Left lung (tissue), 10 donors: ENCODE data around the gene DTYMK. TPM values are rescaled to one million over a fixed set of nuclear protein-coding genes. Genes with fewer than 3 reads are reported as not detected.

ENCODE experiments used
- ATAC-seq: fragments of 200-7000 bp; cut with Tn5 transposase; one replicate; pipeline ENCODE4 v1.9.1; 2020; ENCODE audit warnings: moderate library complexity
- DNase-seq, 4 donors: peaks; one replicate each; pipeline ENCODE4 v3.0.0-alpha.2; 2013 to 2020
- H3K27ac ChIP-seq, 2 donors: fragments of 200-600 bp; sonication (generic) in 1 of 2; one replicate each; pipeline versions ENCODE4 v1.5.0 to v1.8.0; 2020 to 2021
- H3K27me3 ChIP-seq, 2 donors: fragments of 200-600 bp; sonication (generic) in 1 of 2; one replicate each; pipeline versions ENCODE4 v1.5.0 to v1.8.0; 2020 to 2021
- H3K36me3 ChIP-seq, 2 donors: fragments of 200-600 bp; sonication (generic) in 1 of 2; one replicate each; pipeline versions ENCODE4 v1.5.0 to v1.8.0; 2020 to 2021
- H3K4me1 ChIP-seq, 2 donors: fragments of 200-600 bp; one replicate each; pipeline ENCODE4 v1.8.0; 2021
- H3K4me3 ChIP-seq, 2 donors: fragments of 200-600 bp; sonication (generic) in 1 of 2; one replicate each; pipeline versions ENCODE4 v1.5.0 to v1.8.0; 2020 to 2021; ENCODE audit warnings: mild to moderate bottlenecking in 1 of 2
- H3K9me3 ChIP-seq, 2 donors: fragments of 200-600 bp; sonication (generic) in 1 of 2; one replicate each; pipeline versions ENCODE4 v1.5.0 to v1.8.0; 2020 to 2021
- intact Hi-C, 2 donors: fragments of 100-400 bp; cut with DNase I; formaldehyde crosslinking; loops; one replicate each; pipeline versions ENCODE4 v1.11.2 to v1.14.2; 2022
- polyA plus RNA-seq, 6 donors: library from polyadenylated mRNA; unstranded; fragments of 120-200 nt; gene quantifications; one replicate each; pipeline ENCODE4 v1.2.1, GENCODE V29; 2013; ENCODE audit not compliant: insufficient read length in 6 of 6
- total RNA-seq, 2 donors: library from RNA; stranded (reverse); fragmentation: NEBNext Ultra II Directional; extraction: Animal tissue kit (Norgen Biotek cat#: 25700); gene quantifications; one replicate each; pipeline ENCODE4 v1.2.1, GENCODE V29; 2021
- TF ChIP-seq, protein P1 (sequence below), 2 donors: fragments of 200-600 bp; sonication (generic) in 1 of 2; IDR thresholded peaks; one replicate each; pipeline versions ENCODE4 v1.5.0 to v1.8.0; 2021; ENCODE audit warnings: antibody characterized with exemption in 2 of 2
- donor health status: DM: no; HTN: yes; CAD: no.
- donor health status: DM: no; HTN: no; CAD: no.

Gene DTYMK
- total and polyA plus RNA-seq, 8 donors = 28.7 to 56.2 (median 42.2) TPM

GRCh38 chr2:241652142-241652541 lies 34.5 kb downstream of the DTYMK start:
- no peak overlapping the region for H3K27ac ChIP-seq
- intact Hi-C loops = no loop called here
- no peaks in the 10 kb centered on the region for H3K9me3 ChIP-seq
- TF ChIP-seq, protein P1, sequence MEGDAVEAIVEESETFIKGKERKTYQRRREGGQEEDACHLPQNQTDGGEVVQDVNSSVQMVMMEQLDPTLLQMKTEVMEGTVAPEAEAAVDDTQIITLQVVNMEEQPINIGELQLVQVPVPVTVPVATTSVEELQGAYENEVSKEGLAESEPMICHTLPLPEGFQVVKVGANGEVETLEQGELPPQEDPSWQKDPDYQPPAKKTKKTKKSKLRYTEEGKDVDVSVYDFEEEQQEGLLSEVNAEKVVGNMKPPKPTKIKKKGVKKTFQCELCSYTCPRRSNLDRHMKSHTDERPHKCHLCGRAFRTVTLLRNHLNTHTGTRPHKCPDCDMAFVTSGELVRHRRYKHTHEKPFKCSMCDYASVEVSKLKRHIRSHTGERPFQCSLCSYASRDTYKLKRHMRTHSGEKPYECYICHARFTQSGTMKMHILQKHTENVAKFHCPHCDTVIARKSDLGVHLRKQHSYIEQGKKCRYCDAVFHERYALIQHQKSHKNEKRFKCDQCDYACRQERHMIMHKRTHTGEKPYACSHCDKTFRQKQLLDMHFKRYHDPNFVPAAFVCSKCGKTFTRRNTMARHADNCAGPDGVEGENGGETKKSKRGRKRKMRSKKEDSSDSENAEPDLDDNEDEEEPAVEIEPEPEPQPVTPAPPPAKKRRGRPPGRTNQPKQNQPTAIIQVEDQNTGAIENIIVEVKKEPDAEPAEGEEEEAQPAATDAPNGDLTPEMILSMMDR (IDR thresholded peaks at IDR 0.05) = no peak
- H3K4me1 ChIP-seq = peaks cover 0 to 11% of the 10 kb centered on the region in 2 donors
- H3K36me3 ChIP-seq = peaks cover 0 to 68% of the 10 kb centered on the region in 2 donors
- DNase-seq (peak in 1 of 4 donors; percentile 20), ATAC-seq (no peak)
- H3K4me3 ChIP-seq = no peak overlapping the region
- H3K27me3 ChIP-seq = no peaks in the 10 kb centered on the region

DNA sequence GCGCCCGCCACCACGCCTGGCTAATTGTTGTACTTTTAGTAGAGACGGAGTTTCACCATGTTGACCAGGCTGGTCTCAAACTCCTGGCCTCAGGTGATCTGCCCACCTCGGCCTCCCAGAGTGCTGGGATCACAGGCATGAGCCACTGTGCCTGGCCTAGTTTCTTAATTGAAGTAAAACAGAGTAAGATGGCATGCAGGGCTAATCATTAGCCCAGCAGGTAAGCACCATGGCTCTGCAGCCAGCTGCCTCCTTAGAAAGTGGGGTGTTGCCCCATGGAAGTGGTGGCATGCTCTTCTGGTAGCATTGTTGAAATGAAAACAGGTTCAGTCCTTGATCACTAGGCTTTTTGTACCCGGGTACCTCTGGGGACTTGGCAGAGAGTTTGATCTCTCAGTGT lies 36.7 kb downstream of the DTYMK start:
- TF ChIP-seq, protein P1 (IDR thresholded peaks at IDR 0.05) = no peak
- H3K36me3 ChIP-seq = peaks cover 0 to 46% of the 10 kb centered on the region in 2 donors
- DNase-seq (peak in 1 of 4 donors; percentile 21), ATAC-seq (peak; percentile 76)
- intact Hi-C loops = no loop called here
- no peaks in the 10 kb centered on the region for H3K27me3 ChIP-seq
- no peak overlapping the region for H3K4me3 ChIP-seq
- H3K4me1 ChIP-seq = peaks cover 0 to 23% of the 10 kb centered on the region in 2 donors
- H3K9me3 ChIP-seq = no peaks in the 10 kb centered on the region
- no peak overlapping the region for H3K27ac ChIP-seq

DNA sequence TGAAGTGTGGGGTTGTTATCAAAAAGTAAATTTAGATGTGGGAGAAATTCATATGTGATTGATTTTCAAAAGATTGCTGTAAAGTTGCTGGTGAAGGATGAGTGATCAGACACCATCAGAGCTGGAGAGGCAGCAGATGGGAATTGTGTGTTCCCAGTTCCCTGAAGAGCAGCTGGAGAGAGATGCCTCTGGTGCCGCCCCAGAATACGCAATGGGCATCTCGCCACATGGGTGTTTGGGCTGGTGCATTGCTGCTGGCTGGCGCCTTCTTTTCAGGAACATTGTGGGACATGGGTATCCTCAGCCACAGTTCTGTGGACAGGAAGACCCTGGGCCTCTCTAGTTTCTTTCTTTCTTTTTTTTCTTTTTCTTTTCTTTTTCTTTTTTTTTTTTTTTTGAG lies 37.2 kb downstream of the DTYMK start:
- Histone ChIP-seq H3K4me1 (peaks cover 0 to 23% of the 10 kb centered on the region in 2 donors), H3K27ac (no peak overlapping the region), H3K27me3 (no peaks in the 10 kb centered on the region), H3K36me3 (peaks cover 0 to 40% of the 10 kb centered on the region in 2 donors), H3K9me3 (no peaks in the 10 kb centered on the region), H3K4me3 (no peak overlapping the region)
- no peak for ATAC-seq
- peak in 1 of 4 donors; percentile 25 for DNase-seq
- intact Hi-C loops = no loop called here
- TF ChIP-seq, protein P1 (IDR thresholded peaks at IDR 0.05) = no peak

GRCh38 chr2:241648453-241648852 lies 38.2 kb downstream of the DTYMK start:
- Histone ChIP-seq H3K36me3 (peaks cover 0 to 31% of the 10 kb centered on the region in 2 donors), H3K4me3 (no peak overlapping the region), H3K4me1 (peaks cover 0 to 23% of the 10 kb centered on the region in 2 donors), H3K27ac (no peak overlapping the region), H3K9me3 (no peaks in the 10 kb centered on the region), H3K27me3 (no peaks in the 10 kb centered on the region)
- DNase-seq = peak in 1 of 4 donors; percentile 28
- ATAC-seq = no peak
- TF ChIP-seq, protein P1 (IDR thresholded peaks at IDR 0.05) = no peak
- intact Hi-C loops = no loop called here

DNA sequence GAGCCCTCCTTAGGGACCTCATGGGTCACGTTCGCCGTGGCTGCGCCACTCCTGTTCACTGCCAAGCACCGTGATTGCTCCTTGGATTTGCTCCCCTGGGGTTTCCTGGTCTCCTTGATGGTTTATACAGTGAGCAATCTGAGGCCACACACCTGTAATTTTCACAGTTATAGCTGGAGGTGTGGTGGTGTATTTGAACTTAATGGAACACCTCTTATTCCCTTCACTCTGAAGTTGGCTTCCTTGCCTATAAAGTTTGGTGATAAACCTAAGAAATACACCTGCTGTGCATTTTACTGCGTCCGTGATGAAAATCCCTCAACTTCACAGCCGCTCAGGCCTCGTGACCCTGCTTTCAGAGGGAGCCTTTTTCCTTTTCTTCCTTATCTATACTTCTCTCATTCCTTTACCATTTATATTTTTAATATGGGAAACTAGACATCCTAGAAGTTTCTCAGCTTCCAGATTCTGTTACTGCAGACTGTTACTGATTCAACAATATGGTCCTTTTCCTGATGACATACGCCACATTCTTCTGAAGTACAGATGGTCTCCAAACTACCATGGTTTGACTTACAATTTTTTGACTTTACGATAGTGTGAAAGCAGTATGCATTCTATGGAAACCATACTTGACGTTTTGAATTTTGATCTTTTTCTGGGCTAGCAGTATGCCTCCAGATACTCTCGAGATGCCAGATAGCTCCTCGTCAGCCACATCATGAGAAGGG lies 40.5 kb downstream of the DTYMK start:
- H3K36me3 ChIP-seq = peaks cover 0 to 11% of the 10 kb centered on the region in 2 donors
- no peak overlapping the region for H3K4me3 ChIP-seq
- ATAC-seq (no peak), DNase-seq (no peak)
- TF ChIP-seq, protein P1 (IDR thresholded peaks at IDR 0.05) = no peak
- H3K4me1 ChIP-seq = peaks cover 0 to 23% of the 10 kb centered on the region in 2 donors
- H3K27ac ChIP-seq = no peak overlapping the region
- no peaks in the 10 kb centered on the region for H3K27me3 ChIP-seq
- no peaks in the 10 kb centered on the region for H3K9me3 ChIP-seq
- intact Hi-C loops = no loop called here
